Measurements from ENCODE around the gene UBA52.

The UBA52 gene

GRCh38 chr19:18594096-18594823, 22.6 kb downstream of the UBA52 start:
- TF ChIP-seq CTCF (IDR thresholded peaks at IDR 0.05; ENCODE audit: low read depth, low read length), result peak; percentile 53
- Histone ChIP-seq H3K4me3 (ENCODE audit: low read depth, low read length) (peak overlapping the region; percentile 55), H3K36me3 (no peaks in the 10 kb centered on the region), H3K4me1 (peaks cover 22% of the 10 kb centered on the region), H3K27me3 (no peaks in the 10 kb centered on the region), H3K9me3 (no peaks in the 10 kb centered on the region)
- DNase-seq, result peak; percentile 86

- no peaks in the 10 kb centered on the region for H3K9me3 ChIP-seq
- H3K4me1 ChIP-seq, result peaks cover 22% of the 10 kb centered on the region
- TF ChIP-seq CTCF (IDR thresholded peaks at IDR 0.05; ENCODE audit: low read depth, low read length), result no peak
- H3K4me3 ChIP-seq (ENCODE audit: low read depth, low read length), result peak overlapping the region; percentile 55
- H3K36me3 ChIP-seq, result no peaks in the 10 kb centered on the region
- H3K27me3 ChIP-seq, result no peaks in the 10 kb centered on the region
- DNase-seq, result peak; percentile 42
Observed at GRCh38 chr19:18594824-18595373, 23.2 kb downstream of the UBA52 start.

DNA sequence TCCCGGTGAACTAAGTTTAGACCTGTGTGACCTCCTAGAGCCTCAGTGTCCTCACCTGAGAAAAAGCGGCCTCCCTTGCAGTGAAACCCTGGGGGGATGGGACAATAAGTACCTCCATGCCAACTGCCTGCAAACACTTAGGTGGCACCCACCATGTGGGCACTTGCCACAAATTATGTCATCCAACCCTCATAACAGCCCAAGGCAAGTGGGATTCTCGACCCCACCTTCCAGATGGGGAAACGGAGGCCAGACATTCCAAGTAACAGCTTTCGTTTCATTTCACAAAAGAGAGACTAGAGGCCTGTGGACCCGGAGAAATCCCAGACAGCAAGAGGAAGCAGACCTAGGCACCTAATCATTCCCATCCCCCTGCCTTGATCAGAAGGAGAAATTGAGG, 23.8 kb downstream of the UBA52 start:
- no peaks in the 10 kb centered on the region for H3K36me3 ChIP-seq

GRCh38 chr19:18596752-18597157, 25.1 kb downstream of the UBA52 start:
- Histone ChIP-seq H3K36me3 (no peaks in the 10 kb centered on the region), H3K4me1 (peaks cover 22% of the 10 kb centered on the region), H3K9me3 (no peaks in the 10 kb centered on the region), H3K4me3 (ENCODE audit: low read depth, low read length) (peak overlapping the region; percentile 28), H3K27me3 (no peaks in the 10 kb centered on the region)
- TF ChIP-seq CTCF (IDR thresholded peaks at IDR 0.05; ENCODE audit: low read depth, low read length), result no peak
- peak; percentile 74 for DNase-seq

More for the DNA sequence above, 23.8 kb downstream of the UBA52 start:
- H3K4me3 ChIP-seq (ENCODE audit: low read depth, low read length), result no peak overlapping the region
- no peak for DNase-seq
- TF ChIP-seq CTCF (IDR thresholded peaks at IDR 0.05; ENCODE audit: low read depth, low read length), result no peak
- peaks cover 22% of the 10 kb centered on the region for H3K4me1 ChIP-seq
- no peaks in the 10 kb centered on the region for H3K9me3 ChIP-seq
- H3K27me3 ChIP-seq, result no peaks in the 10 kb centered on the region

GRCh38 chr19:18597809-18598660, 26.4 kb downstream of the UBA52 start:
- H3K4me1 ChIP-seq, result peaks cover 22% of the 10 kb centered on the region
- no peaks in the 10 kb centered on the region for H3K36me3 ChIP-seq
- H3K9me3 ChIP-seq, result no peaks in the 10 kb centered on the region
- no peak for DNase-seq
- no peak overlapping the region for H3K4me3 ChIP-seq (ENCODE audit: low read depth, low read length)
- peaks cover 3% of the 10 kb centered on the region for H3K27me3 ChIP-seq
- TF ChIP-seq CTCF (IDR thresholded peaks at IDR 0.05; ENCODE audit: low read depth, low read length), result no peak
